GM08714 (cell line): ENCODE results near the gene UBE3C.

Source experiments
- H3K4me3 ChIP-seq: fragments of 200-500 bp; sonication (Bioruptor generic); 2 replicates; pipeline ENCODE4 v1.5.1; 2014; ENCODE audit warnings: mild to moderate bottlenecking, low read length, inconsistent platforms
- ZNF274 ChIP-seq: IDR thresholded peaks from 2 replicates; pipeline ENCODE4 v1.6.1; 2012; ENCODE audit warnings: mild to moderate bottlenecking, low read depth, low read length

Gene UBE3C

GRCh38 chr7:157310676-157311185 lies 172.0 kb downstream of the UBE3C start:
- TF ChIP-seq ZNF274, result no peak
- H3K4me3 ChIP-seq, result no peak overlapping the region

- no peak for TF ChIP-seq ZNF274
- H3K4me3 ChIP-seq, result no peak overlapping the region
Measured at GRCh38 chr7:157312941-157313340, 174.2 kb downstream of the UBE3C start.

- no peak overlapping the region for H3K4me3 ChIP-seq
Measured at GRCh38 chr7:157313645-157314044, 174.9 kb downstream of the UBE3C start.

GRCh38 chr7:157318015-157318706 lies 179.4 kb downstream of the UBE3C start:
- TF ChIP-seq ZNF274, result no peak
- no peak overlapping the region for H3K4me3 ChIP-seq

More at GRCh38 chr7:157313645-157314044, 174.9 kb downstream of the UBE3C start:
- no peak for TF ChIP-seq ZNF274
